Activated CD8-positive, alpha-beta memory T cell treated with anti-CD3 and anti-CD28 coated beads for 24 hours (primary cell): ENCODE results near the gene ASB6.
"Not testable (repeated sequence)": the region's sequence is repeated elsewhere in the genome, so short reads cannot be mapped to it uniquely, and the experiment has no call there.

Experiments used
- DNase-seq: peaks from one replicate; pipeline ENCODE4 v3.0.0-alpha.2; 2020

ASB6 gene

DNA sequence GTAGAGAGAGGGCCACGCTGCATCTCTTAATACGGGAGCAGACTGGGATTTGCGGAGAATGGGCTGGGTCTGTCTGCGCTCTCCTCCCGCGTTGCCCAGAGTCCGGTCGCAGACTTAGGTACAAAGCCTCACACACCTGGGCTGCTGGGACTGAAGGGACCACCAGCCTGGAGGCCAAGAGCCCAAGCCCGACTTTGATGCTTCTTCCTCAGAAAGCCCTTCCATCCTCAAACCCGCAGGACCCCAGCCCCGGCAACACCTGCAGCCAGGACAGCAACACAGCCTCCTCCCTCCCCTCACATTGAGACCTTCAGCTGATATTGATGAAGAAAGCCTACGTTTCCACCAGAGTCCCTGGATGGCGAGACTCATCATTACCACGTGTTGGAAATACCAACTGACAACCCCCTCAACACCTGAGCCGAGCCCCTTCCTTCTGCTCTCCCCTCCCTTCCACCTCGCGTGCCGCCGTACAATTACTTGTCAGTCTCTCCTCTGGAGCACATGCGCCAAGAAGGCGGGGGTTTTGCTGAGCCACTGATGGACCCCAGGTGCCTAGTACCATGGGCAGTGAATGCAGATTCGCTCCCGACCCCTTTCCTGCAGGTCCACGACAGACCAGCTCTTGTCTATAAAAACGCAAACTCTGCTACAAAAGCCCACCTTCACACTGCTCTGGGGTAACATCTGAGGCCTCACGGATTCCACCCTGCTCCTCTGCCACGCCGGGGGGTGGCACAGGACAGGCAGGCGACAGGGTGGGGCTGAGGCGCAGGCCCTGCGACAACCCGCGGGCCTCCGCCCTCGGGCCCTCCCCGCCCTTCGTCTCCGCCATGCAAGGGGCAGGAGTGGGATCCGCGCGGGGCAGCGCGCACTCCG, 841 bp downstream of the ASB6 start:
- DNase-seq = no peak

DNA sequence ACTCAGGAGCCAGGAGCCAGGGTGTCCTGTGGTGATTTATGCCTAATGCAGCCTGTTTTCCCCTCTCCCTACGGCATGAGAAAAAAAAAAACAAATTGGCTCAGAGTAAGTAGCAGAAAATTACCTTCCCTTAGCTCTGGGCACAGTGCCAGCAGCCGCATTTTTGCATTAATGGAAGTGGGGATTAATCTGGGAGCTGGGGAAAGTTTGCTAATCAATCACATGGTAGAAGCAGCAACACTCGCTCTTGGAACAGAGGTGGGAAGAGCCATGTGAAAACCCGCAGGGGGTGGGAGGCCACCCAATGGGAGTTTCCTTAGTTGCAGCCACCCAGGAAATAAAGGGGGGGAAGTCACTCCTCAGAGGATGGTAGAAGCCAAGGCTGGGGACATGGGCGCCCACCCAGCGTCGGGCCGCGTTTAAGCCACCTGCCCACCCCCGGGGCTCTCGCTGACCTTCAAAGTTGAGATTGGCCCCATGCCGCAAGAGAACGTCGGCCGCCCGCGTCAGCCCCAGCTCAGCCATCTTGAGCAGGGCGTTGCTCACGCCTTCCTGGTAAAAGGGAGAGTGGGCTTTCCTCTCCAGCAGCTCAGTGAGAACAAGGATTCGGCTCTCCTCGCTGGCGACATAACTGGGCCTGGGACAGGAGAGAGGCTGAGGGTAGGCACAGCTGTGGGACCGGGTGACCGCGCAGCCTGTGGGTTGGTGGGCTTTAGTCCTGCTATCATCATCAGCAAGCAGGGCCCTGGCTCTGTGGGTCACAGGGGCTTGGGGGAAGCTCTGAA, 1.7 kb downstream of the ASB6 start:
- no peak for DNase-seq

DNA sequence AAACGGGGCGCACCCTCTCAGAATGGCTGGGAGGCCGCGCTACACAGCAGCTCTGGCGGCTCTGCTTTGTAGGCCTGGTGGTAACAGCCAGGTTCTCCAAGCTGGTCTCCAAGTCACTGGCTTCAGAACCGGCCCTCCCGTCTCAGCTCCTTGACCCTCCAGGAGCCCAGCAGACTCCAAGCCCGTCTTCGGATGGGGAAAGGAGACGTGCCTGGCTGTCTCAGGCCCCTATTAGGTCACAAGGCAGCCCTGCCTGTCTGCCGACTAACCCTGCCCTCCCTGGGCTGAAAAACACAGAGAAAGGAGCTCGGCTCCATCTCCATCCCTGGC, 2.2 kb downstream of the ASB6 start:
- no peak for DNase-seq

DNA sequence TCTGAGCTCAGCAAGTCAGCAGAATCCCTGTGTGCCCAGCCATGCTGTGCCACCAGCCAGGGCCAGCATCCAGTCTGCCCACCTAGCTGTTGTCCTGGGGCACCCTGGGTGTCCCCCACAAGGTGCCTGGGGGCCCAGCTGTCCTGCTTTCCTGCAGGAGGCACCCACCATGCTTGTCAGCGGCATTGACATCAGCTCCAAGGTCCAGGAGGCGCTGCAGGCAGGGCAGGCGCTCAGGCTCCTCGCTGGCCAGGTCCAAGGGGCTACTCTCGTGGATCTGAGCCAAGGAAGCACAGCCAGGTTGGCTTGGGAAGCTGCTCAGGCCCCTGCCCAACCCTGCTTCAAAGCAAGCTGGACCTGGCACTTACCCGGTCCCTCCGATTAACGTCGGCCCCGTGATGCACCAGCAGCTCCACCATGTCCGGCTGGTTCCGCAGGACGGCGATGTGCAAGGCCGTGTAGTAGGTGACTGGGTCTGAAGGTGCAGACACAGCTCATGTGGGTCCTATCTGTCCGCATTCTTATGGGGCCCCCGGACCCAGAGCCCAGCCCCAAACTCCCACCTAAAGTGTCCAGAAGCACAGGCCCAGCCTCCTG, 2.8 kb downstream of the ASB6 start:
- no peak for DNase-seq

DNA sequence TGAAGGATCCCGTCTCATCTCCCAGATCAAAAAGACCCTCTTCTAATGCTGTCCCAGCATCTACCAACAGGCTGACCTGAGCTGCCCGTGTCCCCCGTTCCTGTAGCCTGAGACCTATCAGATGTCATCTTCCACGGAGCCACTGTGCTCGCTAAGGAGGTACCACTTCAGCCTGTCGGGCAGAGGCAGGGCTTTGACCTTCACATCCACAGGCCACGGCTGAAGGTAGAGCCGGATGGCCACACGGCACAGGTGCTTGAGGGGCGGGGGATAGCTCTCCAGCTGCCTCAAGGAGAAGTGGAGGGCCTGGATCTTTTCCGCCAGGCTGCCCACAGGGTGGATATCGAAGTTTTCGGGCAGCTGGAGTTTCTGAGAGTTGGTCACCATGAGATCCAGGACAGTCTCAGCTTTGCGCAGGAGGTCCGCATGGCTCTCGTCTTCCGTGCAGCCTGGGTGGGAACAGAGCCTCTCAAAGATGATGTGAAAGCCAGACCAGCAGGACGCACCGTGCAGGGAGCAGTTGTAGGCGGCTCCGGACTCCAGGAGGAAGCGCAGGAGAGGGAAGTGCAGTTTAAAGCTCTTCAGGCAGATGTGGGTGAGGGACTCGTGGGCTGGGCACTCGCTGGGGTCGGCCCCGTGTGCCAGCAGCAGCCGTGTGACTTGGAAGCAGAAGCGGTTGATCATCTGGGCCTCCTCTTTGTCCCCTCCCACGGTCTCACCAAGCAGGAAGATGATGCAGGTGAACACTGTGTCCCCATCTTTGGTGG, 4.1 kb downstream of the ASB6 start:
- DNase-seq = no peak

DNA sequence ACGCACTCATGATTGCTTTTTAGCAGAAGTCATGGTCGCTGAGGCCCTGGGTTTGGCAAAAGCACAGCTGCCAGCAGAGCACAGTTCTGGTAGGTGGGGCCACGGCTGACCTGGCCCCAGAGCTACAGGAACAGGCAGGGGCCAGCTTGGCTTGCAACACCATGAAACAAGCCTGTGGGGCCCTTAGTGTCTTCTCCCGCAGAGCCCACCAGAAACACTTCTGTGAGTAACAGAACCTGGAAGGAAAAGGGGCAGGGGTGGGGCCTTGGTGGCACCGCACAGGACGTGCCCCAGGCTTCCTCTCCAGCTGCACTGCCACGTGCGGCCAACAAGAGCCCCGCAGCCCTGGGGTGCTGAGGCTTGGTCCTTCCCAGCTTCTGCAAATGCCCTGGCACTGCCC, 4.8 kb downstream of the ASB6 start:
- no peak for DNase-seq

DNA sequence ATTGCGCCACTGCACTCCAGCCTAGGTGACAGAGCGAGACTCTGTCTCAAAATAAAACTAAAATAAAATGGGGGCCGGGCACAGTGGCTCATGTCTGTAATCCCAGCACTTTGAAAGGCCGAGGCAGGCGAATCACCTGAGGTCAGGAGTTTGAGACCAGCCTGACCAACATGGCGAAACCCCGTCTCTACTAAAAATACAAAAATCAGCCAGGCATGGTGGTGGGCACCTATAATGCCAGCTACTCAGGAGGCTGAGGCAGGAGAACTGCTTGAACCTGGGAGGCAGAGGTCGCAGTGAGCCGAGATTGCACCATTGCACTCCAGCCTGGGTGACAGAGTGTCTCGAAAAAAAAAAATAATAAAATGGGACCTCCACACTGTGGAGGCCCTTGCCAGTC, 5.6 kb downstream of the ASB6 start:
- not testable (repeated sequence) for DNase-seq

DNA sequence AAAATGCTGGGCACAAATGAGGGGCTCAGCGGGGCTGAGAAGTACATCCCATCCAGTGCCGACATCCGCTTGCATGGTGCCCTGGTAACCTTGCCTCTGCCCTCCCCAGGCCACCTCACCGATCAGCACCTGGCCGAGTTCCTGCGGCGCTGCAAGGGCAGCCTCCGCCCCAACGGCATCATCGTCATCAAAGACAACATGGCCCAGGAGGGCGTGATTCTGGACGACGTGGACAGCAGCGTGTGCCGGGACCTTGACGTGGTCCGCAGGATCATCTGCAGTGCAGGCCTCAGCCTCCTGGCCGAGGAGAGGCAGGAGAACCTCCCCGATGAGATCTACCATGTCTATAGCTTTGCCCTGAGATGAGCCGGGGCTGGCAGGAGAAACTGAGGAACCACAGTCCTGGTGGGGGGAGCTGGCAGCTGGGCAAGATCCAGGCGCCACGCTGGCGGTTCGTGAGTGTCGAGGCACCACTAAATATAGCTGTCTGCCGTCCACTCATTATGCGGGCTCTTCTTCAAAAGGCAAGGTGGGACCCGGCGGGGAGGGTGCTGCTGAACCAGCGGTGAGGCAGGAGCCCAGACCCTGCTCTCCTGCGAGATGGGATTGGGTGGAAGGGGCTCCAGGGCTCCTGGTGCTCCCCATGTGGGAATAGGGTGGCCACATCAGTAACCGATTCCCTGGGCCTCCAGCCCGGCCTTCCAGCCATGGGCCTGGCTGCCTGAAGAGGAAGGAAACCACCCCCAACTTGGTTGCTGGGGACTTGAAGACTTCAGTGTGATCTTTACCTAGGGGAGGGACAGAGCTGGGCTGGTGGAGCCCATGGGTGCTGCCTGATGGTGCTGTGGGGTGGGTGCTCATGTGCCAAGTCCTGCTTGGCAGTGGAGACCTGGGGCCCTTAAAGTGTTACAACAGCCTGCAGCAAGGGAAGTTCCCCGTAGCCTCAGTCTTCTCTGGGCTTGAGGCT, 6.6 kb downstream of the ASB6 start:
- no peak for DNase-seq

DNA sequence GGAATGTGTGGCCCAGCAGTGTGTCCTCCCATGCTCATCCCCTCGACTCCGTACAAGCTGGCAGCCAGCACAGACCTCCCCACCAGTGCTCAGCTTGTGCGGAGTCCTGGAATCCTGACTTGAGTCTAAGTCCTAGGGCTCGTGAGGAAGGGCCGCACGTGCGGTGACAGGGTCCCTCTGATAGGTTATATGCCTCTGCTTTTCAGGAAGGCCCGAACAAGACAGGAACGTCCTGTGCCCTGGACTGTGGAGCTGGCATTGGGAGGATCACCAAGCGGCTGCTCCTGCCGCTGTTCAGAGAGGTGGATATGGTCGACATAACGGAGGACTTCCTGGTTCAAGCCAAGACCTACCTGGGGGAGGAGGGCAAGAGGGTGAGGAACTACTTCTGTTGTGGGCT, 8.1 kb downstream of the ASB6 start:
- no peak for DNase-seq

DNA sequence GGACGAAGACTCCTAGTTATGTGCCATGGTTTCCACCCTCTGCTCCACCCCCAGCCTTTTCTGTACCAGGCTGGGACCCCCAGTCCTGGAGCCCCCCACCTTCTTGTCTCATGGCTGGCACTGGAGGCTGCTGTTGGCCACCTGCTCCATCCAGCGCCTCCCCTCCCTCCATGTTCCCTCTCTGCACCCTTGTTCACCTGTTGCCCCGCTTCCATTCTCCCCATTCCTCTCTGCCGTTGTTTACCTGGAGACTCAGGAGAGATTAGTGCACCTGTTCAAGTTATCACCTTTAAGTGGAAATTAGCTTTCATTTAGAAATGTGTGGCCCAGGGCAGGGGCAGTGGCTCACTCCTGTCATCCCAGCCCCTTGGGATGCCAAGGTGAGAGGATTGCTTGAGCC, 8.7 kb downstream of the ASB6 start:
- DNase-seq = no peak

DNA sequence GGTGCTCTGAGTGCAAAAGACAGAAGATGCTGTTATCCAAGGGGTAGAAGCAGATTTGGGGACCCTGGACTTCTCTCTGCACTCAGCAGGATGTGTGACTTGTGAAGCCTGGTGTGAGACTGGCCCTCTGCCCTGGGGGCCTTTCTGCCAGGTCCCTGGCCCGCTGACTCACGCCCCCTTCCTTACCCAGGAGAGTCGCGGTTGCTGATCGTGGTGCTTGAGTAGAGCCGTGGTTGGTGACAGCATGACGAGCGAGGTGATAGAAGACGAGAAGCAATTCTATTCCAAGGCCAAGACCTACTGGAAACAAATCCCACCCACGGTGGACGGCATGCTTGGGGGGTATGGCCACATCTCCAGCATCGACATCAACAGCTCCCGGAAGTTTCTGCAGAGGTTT, 9.5 kb downstream of the ASB6 start:
- DNase-seq = no peak

DNA sequence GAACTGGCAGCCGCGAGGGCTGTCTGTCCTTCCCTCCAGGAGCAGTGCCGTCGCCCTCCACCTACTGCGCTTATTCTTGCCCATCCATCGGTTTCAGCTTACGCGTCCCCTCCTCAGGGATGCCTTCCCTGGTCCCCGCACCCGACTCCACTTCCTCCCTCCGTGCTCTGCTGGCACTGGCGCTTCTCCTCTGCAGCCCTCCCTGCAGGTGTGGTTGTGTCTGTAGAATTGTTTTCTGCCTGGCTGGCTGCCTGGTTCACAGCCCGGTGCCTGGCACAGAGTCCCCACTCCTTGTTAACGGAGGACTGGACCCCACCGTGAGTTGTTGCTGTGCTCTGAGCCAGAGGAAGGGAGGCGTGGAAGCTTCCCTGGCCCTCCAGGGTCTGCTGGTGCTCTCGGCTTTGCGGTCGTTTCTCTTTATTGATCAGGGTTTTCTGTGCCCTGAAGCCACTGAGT, 10.2 kb downstream of the ASB6 start:
- no peak for DNase-seq

DNA sequence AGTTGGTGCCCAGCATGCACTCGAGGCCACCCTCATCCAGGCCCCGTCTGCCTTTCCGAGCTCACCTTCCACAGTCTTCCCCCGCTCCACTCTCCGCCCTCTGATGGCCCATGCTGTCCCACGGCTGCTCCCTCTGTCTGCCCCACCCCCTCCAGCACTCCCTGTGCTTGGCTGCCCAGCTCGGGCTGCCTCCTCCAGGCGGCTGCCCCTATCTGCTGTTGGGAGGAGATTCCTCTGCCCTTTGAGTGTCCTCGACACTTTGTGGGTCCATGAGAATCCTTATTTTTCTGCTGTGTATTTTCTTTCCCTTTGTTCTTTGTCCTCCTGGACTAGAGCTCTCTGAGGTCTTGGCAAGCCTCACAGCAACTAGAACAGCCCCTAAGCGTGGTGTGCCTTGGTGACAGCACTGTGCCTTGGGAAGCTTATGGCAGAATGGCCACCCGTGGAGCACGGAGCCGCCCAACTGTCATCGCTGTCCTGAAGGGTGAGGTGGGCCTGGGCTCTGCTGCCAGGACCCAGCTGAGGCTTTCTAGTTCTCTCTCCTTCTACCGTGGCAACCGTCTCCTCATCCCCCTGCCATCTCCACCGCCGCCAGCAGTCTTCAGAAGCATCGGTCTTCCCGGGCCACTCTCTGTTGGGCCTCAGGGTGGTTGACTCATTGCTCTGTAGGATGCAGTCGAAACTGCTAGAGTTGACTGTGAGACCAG, 10.8 kb downstream of the ASB6 start:
- no peak for DNase-seq

DNA sequence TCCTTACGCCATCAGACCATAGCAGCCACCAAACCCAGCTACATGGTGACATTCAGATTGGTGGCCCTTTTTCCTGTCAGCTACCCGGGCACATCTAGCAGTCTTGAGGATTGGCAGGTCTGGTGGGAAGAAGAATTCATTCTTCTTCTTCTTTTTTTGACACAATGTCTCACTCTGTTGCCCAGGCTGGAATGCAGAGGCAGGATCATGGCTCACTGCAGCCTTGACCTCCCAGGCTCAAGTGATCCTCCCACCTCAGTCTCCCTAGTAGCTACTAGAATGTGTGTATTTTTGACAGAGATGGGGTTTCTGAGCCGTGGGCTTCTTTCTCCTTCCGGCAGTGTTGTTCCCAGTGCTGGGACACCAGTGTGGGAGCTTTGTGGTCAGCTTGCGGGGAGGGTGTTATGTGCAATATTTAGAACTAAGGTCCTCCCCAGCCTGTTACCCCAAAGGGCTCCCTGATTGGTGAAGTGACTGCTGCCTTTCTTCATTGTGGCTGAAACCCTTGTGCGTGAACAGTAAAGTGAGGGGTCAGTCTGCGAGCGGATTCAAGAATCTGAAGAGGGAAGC, 12.6 kb downstream of the ASB6 start:
- DNase-seq = no peak

DNA sequence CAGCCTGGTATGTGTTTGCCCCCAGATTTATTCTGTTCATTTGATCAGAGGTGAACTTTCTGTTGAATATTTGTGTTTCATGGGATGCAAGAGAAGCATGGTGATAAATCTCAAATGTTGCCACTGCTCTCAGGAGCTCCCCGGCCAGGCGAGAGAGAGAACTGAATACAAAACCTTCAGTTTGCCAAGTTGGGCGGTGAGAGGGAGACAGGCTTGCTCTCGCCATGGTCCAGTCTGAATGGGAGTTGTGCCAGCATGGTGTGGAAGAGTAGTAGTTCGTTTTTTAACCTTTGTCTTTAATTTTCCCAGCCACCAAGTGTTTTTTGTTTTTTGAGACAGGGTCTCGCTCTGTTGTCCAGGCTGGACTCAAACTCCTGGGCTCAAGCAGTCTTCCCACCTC, 13.2 kb downstream of the ASB6 start:
- DNase-seq = no peak

DNA sequence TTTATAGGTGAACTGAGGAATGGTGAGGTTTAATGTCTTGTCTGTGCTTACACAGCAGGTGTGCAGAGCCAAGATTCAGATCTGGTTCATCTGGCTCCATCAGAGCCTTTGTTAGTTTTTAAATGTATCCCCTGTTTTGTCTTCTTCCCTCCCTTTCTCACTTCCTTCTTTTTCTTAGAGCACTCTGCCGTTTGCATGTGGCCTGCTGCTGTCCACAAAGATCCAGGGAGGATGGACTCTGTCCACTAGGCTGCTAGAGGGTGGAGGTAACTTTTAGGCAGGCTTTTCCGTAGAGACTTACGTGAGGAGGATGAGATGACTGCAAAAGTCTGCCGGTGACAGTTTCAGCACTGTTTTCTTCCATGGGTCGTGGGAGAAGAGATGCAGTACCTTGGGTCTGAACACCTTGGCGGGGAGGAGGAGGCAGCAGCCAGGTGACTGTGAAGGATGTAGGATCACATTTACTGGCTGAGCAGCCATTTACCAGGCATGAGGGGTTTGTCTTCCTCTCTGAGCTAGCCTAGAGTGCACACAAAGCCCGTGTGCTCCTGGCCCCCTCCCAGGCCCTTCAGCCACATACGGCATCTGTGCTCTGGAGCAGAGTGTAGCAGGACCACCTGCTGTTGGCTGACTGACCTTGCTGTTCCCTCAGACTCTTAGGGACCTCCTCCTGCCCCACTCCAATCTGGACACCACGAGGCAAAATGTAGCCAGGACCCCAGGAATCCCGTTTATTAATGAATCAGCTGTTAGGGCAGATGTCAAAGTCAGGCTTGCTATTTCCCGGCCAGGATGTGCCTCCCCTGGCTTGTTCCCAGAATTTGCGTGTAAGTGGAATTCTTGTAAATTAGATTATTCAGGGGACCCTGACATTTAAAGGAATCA, 14.2 kb downstream of the ASB6 start:
- DNase-seq = no peak

DNA sequence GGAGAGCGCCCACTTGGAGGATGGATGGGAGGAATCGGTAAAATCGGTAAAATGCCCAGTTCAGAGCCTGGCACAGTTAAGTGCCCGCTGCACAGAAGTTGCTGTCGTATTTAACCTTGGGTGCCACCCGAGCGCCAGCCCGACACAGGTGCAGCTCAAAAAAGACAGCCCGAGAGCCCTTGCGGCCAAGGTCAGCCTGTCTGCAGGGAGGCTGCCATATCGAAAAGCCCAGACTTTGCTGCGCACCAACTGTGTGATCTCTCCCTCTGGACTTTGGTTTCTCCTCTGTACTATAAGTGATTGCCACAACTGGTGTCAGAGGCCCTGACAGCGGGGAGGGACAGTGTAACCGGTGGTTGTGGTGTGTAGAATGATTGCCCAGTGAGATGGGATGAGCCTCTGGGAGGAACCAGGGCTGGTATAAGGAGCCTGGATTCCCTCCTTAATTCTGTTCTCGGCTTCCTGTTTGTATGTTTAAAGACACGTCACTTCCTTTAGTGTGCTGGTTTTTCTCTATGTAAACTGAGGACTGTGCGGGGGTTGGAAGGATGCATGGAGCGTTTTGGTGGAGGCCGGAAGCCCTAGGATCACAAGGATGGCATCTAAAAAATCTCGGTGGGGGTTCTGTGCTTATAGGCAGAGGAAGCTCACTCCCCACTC, 15.2 kb downstream of the ASB6 start:
- DNase-seq = peak; percentile 75

DNA sequence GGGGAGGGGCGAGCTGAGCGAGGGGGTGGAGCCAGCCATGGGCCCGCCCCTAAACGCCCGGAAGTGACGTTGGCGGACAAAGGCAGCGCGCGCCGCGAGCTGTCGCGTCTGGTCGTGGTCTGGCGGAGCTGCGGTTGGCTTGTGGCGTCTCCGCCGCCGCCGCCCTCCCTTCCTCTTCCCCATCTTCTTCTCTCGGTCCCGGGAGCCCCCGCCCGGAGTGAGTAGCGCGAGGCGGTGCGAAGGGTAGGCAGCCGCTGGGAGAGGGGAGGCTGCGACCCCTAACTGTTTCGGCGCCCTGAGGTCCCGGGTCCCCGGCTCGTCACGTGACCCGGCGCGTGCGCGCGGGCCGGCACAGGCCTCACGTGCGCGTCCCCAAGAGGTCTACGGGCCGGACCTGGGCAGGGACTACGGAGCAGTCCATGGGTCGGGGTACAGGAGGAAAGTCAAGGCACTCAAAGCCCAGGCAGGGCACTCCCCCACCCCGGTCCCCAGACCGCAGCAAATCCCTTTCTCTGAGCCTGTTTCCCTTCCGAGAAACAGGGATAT, 15.8 kb downstream of the ASB6 start, which contains the start of gene NTMT1:
TSS of gene NTMT1 (plus strand) at position 85 of the 546 bp plus-strand sequence. CDS start 6,541 bp downstream, outside the sequence.
- DNase-seq = peak; percentile 98

DNA sequence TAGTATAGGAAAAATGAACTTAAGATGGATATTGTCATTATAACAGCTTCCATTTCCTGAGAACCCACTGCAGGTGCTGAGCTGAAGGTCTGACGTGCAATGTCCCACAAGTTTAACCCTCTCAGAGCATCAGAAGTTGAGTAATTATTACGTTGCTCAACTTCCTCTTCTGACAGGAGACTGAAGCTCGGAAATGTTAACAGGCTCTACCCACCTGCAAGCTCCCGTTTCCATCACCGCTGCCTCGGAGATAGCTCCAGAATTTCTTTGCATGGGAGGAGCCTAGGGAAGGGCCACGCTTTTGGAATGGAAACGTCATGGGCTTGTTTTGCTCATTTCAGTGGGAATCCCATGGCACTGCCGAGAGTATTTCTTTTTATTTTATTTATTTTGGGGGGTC, 17.0 kb downstream of the ASB6 start:
- no peak for DNase-seq
